Loucy (cell line): ENCODE data around the gene CACNA1S.

Source experiments
- CTCF ChIP-seq: fragments of 200-600 bp; sonication (generic); conservative IDR thresholded peaks from 2 replicates; pipeline ENCODE4 v1.5.1; 2014; ENCODE audit warnings: mild to moderate bottlenecking, antibody characterized with exemption, low read length
- EZH2phosphoT487 ChIP-seq: fragments of 200-600 bp; IDR thresholded peaks from 2 replicates; pipeline ENCODE4 v1.6.1; 2018; ENCODE audit warnings: antibody characterized with exemption, mild to moderate bottlenecking, moderate library complexity, borderline replicate concordance

- no peak for TF ChIP-seq CTCF
- no peak for TF ChIP-seq EZH2phosphoT487
Observed at GRCh38 chr1:201034671-201035070, 77.6 kb downstream of the CACNA1S start.
